MCF 10A (cell line): ENCODE data around the gene LRRC10B. TPM values are rescaled to one million over a fixed set of nuclear protein-coding genes. Genes with fewer than 3 reads are reported as not detected.

Experiments used
- BruUV-seq: library from RNA; stranded (reverse); fragments of 400-500 nt; replicated peaks from 2 replicates; lab custom pipeline; 2021; lab: Mats Ljungman, UMichigan
- CTCF ChIA-PET: fragments of 300-600 bp; sonication (Branson Sonifier 250); formaldehyde crosslinking; extraction: SDS; loops from one replicate; lab custom pipeline; 2021; ENCODE audit warnings: antibody characterized with exemption, inconsistent platforms; lab: Yijun Ruan, JAX
- POLR2A ChIA-PET: fragments of 300-600, 350-650 bp; sonication (Branson Sonifier 250); formaldehyde crosslinking; extraction: SDS; loops from one replicate; lab custom pipeline; 2020; ENCODE audit warnings: antibody characterized with exemption, inconsistent platforms; lab: Yijun Ruan, JAX
- DNase-seq: peaks from one replicate; pipeline ENCODE4 v3.0.0-alpha.2; 2018; ENCODE audit not compliant: unreplicated experiment
- H3K27ac Mint-ChIP-seq: one replicate; pipeline ENCODE4 v1.8.0; 2022; ENCODE audit warnings: mild to moderate bottlenecking, low read depth, mixed read lengths; ENCODE audit not compliant: unreplicated experiment
- H3K27me3 Mint-ChIP-seq: one replicate; pipeline ENCODE4 v1.8.0; 2022; ENCODE audit warnings: mixed read lengths; ENCODE audit not compliant: insufficient read depth, unreplicated experiment
- H3K36me3 Mint-ChIP-seq: one replicate; pipeline ENCODE4 v1.8.0; 2022; ENCODE audit warnings: mild to moderate bottlenecking, moderate library complexity, mixed read lengths; ENCODE audit not compliant: insufficient read depth, unreplicated experiment
- H3K4me1 Mint-ChIP-seq: one replicate; pipeline ENCODE4 v1.8.0; 2022; ENCODE audit warnings: mixed read lengths; ENCODE audit not compliant: insufficient read depth, unreplicated experiment
- H3K4me3 Mint-ChIP-seq: one replicate; pipeline ENCODE4 v1.8.0; 2022; ENCODE audit warnings: mild to moderate bottlenecking, moderate library complexity, mixed read lengths; ENCODE audit not compliant: unreplicated experiment
- H3K9me3 Mint-ChIP-seq: one replicate; pipeline ENCODE4 v1.8.0; 2022; ENCODE audit warnings: mixed read lengths; ENCODE audit not compliant: unreplicated experiment
- CTCF ChIP-seq: fragments of 200-600 bp; IDR thresholded peaks from one replicate; pipeline ENCODE4 v1.8.0; 2022; ENCODE audit warnings: antibody characterized with exemption, mild to moderate bottlenecking; ENCODE audit not compliant: unreplicated experiment
- intact Hi-C: fragments of 100-400 bp; cut with micrococcal nuclease; formaldehyde crosslinking; loops from 2 replicates; pipeline ENCODE4 v1.14.1; 2022
- total RNA-seq: library from RNA; stranded (reverse); gene quantifications from 2 replicates; pipeline ENCODE4 v1.2.3, GENCODE V29; 2022

The LRRC10B gene
- total RNA-seq, 1 experiment from 2014 or later: not detected

GRCh38 chr11:61545341-61545740 lies 36.8 kb downstream of the LRRC10B start:
- BruUV-seq: no TSS peak
- intact Hi-C loops: no loop called here
- H3K36me3 Mint-ChIP-seq: no peaks in the 10 kb centered on the region
- DNase-seq: no peak
- ChIA-PET POLR2A (interaction anchor here (0.6 to 0.9 kb wide), 2 partner anchors 19 to 359 kb away, joined by 3 to 4 read pairs; no protein-coding TSS in a partner anchor), CTCF (interaction anchor here (0.6 to 1.9 kb wide), 11 partner anchors 8 to 242 kb away, joined by 3 to 11 read pairs (median 3); no protein-coding TSS in a partner anchor)
- H3K27ac Mint-ChIP-seq: no peak overlapping the region
- no peak overlapping the region for H3K4me3 Mint-ChIP-seq
- TF ChIP-seq CTCF: peak; percentile 31
- H3K9me3 Mint-ChIP-seq: peaks cover 7% of the 10 kb centered on the region
- peaks cover 19% of the 10 kb centered on the region for H3K4me1 Mint-ChIP-seq
- no peaks in the 10 kb centered on the region for H3K27me3 Mint-ChIP-seq

GRCh38 chr11:61545921-61546320 lies 37.4 kb downstream of the LRRC10B start:
- H3K27ac Mint-ChIP-seq: no peak overlapping the region
- no peak overlapping the region for H3K4me3 Mint-ChIP-seq
- DNase-seq: no peak
- peaks cover 7% of the 10 kb centered on the region for H3K9me3 Mint-ChIP-seq
- no peaks in the 10 kb centered on the region for H3K27me3 Mint-ChIP-seq
- no peak for TF ChIP-seq CTCF
- no TSS peak for BruUV-seq
- peaks cover 19% of the 10 kb centered on the region for H3K4me1 Mint-ChIP-seq
- H3K36me3 Mint-ChIP-seq: no peaks in the 10 kb centered on the region
- ChIA-PET POLR2A (no interaction called here), CTCF (interaction anchor here (0.6 to 1.9 kb wide), 6 partner anchors 8 to 242 kb away, joined by 3 to 11 read pairs (median 4); no protein-coding TSS in a partner anchor)
- intact Hi-C loops: no loop called here

DNA sequence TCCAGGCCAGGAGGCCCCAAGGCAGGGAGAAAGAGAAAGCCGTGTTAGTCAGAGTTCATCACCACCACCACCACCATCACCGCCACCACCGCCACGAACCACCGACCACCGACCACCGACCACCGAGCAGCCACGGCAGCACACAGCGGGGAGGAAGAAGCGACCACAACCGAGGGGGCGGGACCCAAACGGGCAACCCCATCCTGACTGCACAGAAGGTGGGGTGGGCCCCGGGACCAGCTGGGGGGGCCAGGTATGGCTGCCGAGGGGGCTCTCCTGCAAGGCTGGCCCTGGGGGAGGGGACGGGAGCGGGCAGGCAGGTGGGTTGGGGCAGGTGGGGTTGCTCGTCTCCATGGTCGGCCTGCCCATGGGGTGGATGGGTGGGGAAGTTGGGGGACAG lies 38.1 kb downstream of the LRRC10B start:
- no peak for TF ChIP-seq CTCF
- Mint-ChIP-seq H3K4me1 (peaks cover 21% of the 10 kb centered on the region), H3K27me3 (no peaks in the 10 kb centered on the region), H3K27ac (no peak overlapping the region), H3K4me3 (no peak overlapping the region), H3K9me3 (peaks cover 7% of the 10 kb centered on the region), H3K36me3 (no peaks in the 10 kb centered on the region)
- ChIA-PET POLR2A (no interaction called here), CTCF (interaction anchor here (0.5 to 0.7 kb wide), 2 partner anchors 81 to 111 kb away, joined by 3 read pairs; no protein-coding TSS in a partner anchor)
- no TSS peak for BruUV-seq
- DNase-seq: no peak
- intact Hi-C loops: no loop called here

DNA sequence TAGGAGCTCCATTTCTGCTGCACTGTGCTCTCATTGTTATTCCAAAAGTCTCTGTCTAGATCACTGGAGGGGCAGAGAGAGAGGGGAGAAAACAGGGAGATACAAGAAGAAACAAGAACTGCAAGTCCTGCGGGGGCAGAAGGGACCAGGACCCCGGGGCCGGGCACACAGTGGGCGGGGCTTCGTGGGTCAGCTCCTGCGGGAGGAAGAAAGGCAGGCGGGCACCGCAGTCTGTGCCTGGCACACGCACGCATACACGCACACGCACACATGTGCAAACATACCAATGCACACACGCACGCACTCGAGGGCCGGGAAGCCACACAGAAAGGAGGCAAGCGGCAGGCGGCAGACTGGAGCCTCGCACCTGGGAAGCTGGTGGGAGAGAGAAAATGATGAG lies 38.7 kb downstream of the LRRC10B start:
- peaks cover 7% of the 10 kb centered on the region for H3K9me3 Mint-ChIP-seq
- BruUV-seq: no TSS peak
- H3K27ac Mint-ChIP-seq: no peak overlapping the region
- peaks cover 16% of the 10 kb centered on the region for H3K4me1 Mint-ChIP-seq
- H3K4me3 Mint-ChIP-seq: no peak overlapping the region
- intact Hi-C loops: no loop called here
- ChIA-PET CTCF (interaction anchor here (0.5 to 0.9 kb wide), 3 partner anchors 11 to 112 kb away, joined by 3 read pairs; no protein-coding TSS in a partner anchor), POLR2A (no interaction called here)
- DNase-seq: no peak
- no peak for TF ChIP-seq CTCF
- no peaks in the 10 kb centered on the region for H3K36me3 Mint-ChIP-seq
- H3K27me3 Mint-ChIP-seq: no peaks in the 10 kb centered on the region
